MM.1S (cell line): ENCODE measurements around the gene CMIP.

Source experiments
- EZH2 ChIP-seq: fragments of 300-600 bp; sonication (generic); optimal IDR thresholded peaks from 2 replicates; pipeline ENCODE3; 2017; ENCODE audit warnings: low read depth, mild to moderate bottlenecking, antibody characterized with exemption, low read length, mixed read lengths
- EZH2phosphoT487 ChIP-seq: fragments of 300-600 bp; sonication (generic); IDR thresholded peaks from 2 replicates; pipeline ENCODE4 v1.6.1; 2018; ENCODE audit warnings: antibody characterized with exemption, low read length
- TF ChIP-seq, protein P1 (sequence below): fragments of 300-600 bp; sonication (generic); IDR thresholded peaks from 2 replicates; pipeline ENCODE4 v1.5.1; 2016; ENCODE audit warnings: antibody characterized with exemption, low read length, mixed read lengths

DNA sequence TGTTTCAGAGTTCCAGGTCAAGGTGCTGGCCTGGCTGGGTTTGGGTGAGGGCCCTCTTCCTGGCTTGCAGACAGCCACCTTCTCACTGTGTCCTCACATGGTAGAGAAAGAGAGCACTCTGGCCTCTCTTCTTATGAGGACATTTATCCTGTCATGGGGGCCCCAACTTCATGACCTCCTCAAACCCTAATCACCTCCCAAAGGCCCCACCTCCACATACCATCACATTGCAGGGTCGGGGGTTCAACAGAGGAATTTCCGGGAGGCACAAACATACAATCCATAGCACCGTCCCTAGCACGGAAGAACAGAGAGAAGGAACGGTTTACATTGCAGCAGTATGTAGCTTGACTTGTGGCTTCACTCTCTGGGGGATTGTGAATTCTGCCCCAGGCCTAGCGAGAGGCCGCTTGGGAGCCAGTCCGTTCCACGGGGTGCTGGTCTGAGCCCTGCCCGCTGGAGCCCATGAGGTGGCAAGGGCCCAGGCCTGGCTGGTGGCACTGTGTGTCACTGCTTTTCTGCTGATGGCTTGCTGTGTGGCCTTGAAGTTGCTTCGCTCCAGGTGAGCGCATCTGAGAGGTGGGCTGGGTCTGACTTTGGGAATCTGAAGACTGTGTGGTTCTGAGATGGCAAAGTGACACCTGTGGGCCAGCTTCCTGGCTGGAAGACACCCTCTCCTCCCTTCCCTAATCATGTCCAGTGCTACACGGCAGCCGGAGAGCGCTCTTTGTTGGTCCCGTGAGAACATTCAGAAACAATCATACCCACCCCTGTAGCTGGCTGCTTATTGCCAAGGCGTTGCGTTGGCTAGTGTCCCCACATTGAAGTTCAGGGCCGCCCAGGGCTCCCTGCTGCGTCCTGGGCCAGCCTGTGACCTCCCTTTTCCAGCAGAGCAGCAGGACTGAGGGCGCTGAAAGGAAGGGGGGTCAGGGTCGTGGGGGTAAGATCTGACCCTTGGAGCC, 98.3 kb downstream of the CMIP start:
- TF ChIP-seq, protein P1, sequence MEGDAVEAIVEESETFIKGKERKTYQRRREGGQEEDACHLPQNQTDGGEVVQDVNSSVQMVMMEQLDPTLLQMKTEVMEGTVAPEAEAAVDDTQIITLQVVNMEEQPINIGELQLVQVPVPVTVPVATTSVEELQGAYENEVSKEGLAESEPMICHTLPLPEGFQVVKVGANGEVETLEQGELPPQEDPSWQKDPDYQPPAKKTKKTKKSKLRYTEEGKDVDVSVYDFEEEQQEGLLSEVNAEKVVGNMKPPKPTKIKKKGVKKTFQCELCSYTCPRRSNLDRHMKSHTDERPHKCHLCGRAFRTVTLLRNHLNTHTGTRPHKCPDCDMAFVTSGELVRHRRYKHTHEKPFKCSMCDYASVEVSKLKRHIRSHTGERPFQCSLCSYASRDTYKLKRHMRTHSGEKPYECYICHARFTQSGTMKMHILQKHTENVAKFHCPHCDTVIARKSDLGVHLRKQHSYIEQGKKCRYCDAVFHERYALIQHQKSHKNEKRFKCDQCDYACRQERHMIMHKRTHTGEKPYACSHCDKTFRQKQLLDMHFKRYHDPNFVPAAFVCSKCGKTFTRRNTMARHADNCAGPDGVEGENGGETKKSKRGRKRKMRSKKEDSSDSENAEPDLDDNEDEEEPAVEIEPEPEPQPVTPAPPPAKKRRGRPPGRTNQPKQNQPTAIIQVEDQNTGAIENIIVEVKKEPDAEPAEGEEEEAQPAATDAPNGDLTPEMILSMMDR, result no peak
- TF ChIP-seq EZH2phosphoT487 (no peak), EZH2 (no peak)
